Activated CD8-positive, alpha-beta memory T cell treated with anti-CD3 and anti-CD28 coated beads, Interleukin-2, amount 50 U/mL, for 1 hour (primary cell): ENCODE data around the gene ZNF304.
A peak's percentile ranks its signal among the peaks of the same experiment; 100 is the strongest.
"Not testable (repeated sequence)": the region's sequence is repeated elsewhere in the genome, so short reads cannot be mapped to it uniquely, and the experiment has no call there.

ENCODE experiments used
- DNase-seq: peaks from one replicate; pipeline ENCODE4 v3.0.0-alpha.2; 2020; ENCODE audit errors: extremely low read depth

Gene ZNF304

GRCh38 chr19:57362419-57362818 is 11.3 kb downstream of the ZNF304 start:
- no peak for DNase-seq

- peak; percentile 94 for DNase-seq
Observed at GRCh38 chr19:57362997-57363687, 12.1 kb downstream of the ZNF304 start, which contains the start of the genes TRAPPC2B and ZNF547. TSS of gene TRAPPC2B (plus strand) at chr19:57363551. CDS start at chr19:57364834, 1,283 bp downstream. TSS of gene ZNF547 (plus strand) at chr19:57363551. CDS start at chr19:57368556, 5,005 bp downstream.

- no peak for DNase-seq
Observed at GRCh38 chr19:57363688-57364181, 12.7 kb downstream of the ZNF304 start.

- DNase-seq = no peak
Observed at GRCh38 chr19:57366776-57367175, 15.7 kb downstream of the ZNF304 start.

- no peak for DNase-seq
Observed at GRCh38 chr19:57374179-57374578, 23.1 kb downstream of the ZNF304 start.

- DNase-seq = not testable (repeated sequence)
Observed at GRCh38 chr19:57374647-57375046, 23.6 kb downstream of the ZNF304 start.

- DNase-seq = no peak
Observed at GRCh38 chr19:57376151-57376550, 25.1 kb downstream of the ZNF304 start.

- no peak for DNase-seq
Observed at GRCh38 chr19:57377498-57378146, 26.6 kb downstream of the ZNF304 start.

- DNase-seq = no peak
Observed at GRCh38 chr19:57380923-57381322, 29.9 kb downstream of the ZNF304 start.

- no peak for DNase-seq
Observed at GRCh38 chr19:57382806-57383488, 31.9 kb downstream of the ZNF304 start.

- DNase-seq = no peak
Observed at GRCh38 chr19:57389194-57389729, 38.2 kb downstream of the ZNF304 start.

- DNase-seq = peak; percentile 97
Observed at GRCh38 chr19:57389730-57390598, 38.9 kb downstream of the ZNF304 start, which contains the start of gene ZNF548. TSS of gene ZNF548 (plus strand) at chr19:57389854. CDS start at chr19:57390100, 246 bp downstream.

GRCh38 chr19:57395710-57396109 is 44.6 kb downstream of the ZNF304 start:
- DNase-seq = no peak

GRCh38 chr19:57398868-57399267 is 47.8 kb downstream of the ZNF304 start:
- DNase-seq = no peak

- no peak for DNase-seq
Observed at GRCh38 chr19:57403737-57404563, 52.9 kb downstream of the ZNF304 start.

- DNase-seq = peak; percentile 50
Observed at GRCh38 chr19:57406516-57407123, 55.5 kb downstream of the ZNF304 start.
